Measurements from ENCODE around the gene TBL1X. TPM values are rescaled to one million over a fixed set of nuclear protein-coding genes. Genes with fewer than 3 reads are reported as not detected.

The TBL1X gene
- total RNA-seq, 1 experiment from 2014 or later: 14.6 TPM

DNA sequence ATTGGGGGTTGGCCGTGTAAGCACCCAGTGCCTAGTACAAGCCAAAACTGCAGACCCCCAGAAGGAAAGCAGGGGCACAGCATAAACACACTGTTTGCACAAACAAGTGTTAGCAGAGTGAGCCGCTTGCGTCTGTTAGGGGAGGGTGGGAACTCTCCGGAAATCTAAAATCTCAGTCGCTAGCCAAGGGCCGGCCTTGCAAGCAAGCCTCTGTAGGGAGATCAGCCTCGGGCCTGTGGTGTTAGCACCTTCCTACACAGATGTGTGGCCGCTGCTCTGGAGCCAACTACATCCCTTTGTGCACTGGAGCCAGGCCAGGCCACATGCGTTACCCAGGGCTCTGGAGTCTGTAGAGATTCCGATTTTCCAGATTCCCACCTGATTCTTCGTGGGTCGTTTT is 233.7 kb downstream of the TBL1X start:
- TF ChIP-seq TCF7L2 (IDR thresholded peaks at IDR 0.05; ENCODE audit: low read depth, low read length): no peak
- TF ChIP-seq, protein P1, sequence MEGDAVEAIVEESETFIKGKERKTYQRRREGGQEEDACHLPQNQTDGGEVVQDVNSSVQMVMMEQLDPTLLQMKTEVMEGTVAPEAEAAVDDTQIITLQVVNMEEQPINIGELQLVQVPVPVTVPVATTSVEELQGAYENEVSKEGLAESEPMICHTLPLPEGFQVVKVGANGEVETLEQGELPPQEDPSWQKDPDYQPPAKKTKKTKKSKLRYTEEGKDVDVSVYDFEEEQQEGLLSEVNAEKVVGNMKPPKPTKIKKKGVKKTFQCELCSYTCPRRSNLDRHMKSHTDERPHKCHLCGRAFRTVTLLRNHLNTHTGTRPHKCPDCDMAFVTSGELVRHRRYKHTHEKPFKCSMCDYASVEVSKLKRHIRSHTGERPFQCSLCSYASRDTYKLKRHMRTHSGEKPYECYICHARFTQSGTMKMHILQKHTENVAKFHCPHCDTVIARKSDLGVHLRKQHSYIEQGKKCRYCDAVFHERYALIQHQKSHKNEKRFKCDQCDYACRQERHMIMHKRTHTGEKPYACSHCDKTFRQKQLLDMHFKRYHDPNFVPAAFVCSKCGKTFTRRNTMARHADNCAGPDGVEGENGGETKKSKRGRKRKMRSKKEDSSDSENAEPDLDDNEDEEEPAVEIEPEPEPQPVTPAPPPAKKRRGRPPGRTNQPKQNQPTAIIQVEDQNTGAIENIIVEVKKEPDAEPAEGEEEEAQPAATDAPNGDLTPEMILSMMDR (IDR thresholded peaks at IDR 0.05): no peak
- TF ChIP-seq, protein P2, sequence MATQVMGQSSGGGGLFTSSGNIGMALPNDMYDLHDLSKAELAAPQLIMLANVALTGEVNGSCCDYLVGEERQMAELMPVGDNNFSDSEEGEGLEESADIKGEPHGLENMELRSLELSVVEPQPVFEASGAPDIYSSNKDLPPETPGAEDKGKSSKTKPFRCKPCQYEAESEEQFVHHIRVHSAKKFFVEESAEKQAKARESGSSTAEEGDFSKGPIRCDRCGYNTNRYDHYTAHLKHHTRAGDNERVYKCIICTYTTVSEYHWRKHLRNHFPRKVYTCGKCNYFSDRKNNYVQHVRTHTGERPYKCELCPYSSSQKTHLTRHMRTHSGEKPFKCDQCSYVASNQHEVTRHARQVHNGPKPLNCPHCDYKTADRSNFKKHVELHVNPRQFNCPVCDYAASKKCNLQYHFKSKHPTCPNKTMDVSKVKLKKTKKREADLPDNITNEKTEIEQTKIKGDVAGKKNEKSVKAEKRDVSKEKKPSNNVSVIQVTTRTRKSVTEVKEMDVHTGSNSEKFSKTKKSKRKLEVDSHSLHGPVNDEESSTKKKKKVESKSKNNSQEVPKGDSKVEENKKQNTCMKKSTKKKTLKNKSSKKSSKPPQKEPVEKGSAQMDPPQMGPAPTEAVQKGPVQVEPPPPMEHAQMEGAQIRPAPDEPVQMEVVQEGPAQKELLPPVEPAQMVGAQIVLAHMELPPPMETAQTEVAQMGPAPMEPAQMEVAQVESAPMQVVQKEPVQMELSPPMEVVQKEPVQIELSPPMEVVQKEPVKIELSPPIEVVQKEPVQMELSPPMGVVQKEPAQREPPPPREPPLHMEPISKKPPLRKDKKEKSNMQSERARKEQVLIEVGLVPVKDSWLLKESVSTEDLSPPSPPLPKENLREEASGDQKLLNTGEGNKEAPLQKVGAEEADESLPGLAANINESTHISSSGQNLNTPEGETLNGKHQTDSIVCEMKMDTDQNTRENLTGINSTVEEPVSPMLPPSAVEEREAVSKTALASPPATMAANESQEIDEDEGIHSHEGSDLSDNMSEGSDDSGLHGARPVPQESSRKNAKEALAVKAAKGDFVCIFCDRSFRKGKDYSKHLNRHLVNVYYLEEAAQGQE (IDR thresholded peaks at IDR 0.05; ENCODE audit: insufficient read depth in 1 of 2, low read depth in 2 of 2, low read length in 1 of 2): no peak
- no peak for TF ChIP-seq POLR2AphosphoS5 (IDR thresholded peaks at IDR 0.05; ENCODE audit: low read depth, low read length)
- POLR2A ChIA-PET: no interaction called here
- no peaks in the 10 kb centered on the region for H3K4me1 ChIP-seq (ENCODE audit: control insufficient read depth, insufficient read depth, low read length)
- no peaks in the 10 kb centered on the region for H3K36me3 ChIP-seq (ENCODE audit: control insufficient read depth, insufficient read depth, low read length)
- DNase-seq (ENCODE audit: low read depth, low spot score): no peak
- H3K27me3 ChIP-seq (ENCODE audit: control insufficient read depth, insufficient read depth, low read length): no peaks in the 10 kb centered on the region
- in situ Hi-C loops (cut with HindIII; ENCODE audit: low pct_unique_long_range_greater_than_20kb, low sequenced_read_pairs): no loop called here
- H3K4me3 ChIP-seq (ENCODE audit: low read depth in 2 of 2, low read length in 2 of 2): no peak overlapping the region
- no peaks in the 10 kb centered on the region for H3K9me3 ChIP-seq (ENCODE audit: control insufficient read depth, insufficient read depth, low read depth, low read length)
- ATAC-seq: no peak
- no peak overlapping the region for H3K27ac ChIP-seq (ENCODE audit: low read length)
- no TSS peak for BruUV-seq (replicated peaks)
- CTCF ChIA-PET: no interaction called here
- intact Hi-C loops (cut with micrococcal nuclease; ENCODE audit: unreplicated experiment): no loop called here

DNA sequence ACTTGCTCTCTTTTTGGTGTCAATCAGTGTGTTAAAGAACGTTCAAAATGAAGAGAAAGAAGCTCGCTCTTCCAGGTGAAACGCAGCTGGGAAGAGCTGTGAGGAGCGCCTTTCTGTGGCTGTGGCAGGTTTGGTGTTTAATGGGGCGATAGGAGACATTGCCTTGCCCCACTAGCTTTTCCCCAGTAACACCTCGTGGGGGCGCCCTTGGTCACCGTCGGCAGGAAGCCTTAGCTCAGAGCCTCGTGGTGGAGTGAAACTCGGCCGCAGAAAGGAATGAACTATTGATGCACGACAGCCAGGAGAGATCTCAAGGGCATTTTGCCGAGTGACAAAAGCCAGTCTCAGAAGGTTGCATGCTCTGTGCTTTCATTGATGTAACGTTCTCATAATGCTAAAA is 235.7 kb downstream of the TBL1X start:
- intact Hi-C loops (cut with micrococcal nuclease; ENCODE audit: unreplicated experiment) (no loop called here), in situ Hi-C loops (cut with HindIII; ENCODE audit: low pct_unique_long_range_greater_than_20kb, low sequenced_read_pairs) (no loop called here)
- DNase-seq (ENCODE audit: low read depth, low spot score) (no peak), ATAC-seq (no peak)
- POLR2A ChIA-PET: no interaction called here
- no peak overlapping the region for H3K4me3 ChIP-seq (ENCODE audit: low read depth in 2 of 2, low read length in 2 of 2)
- no peaks in the 10 kb centered on the region for H3K36me3 ChIP-seq (ENCODE audit: control insufficient read depth, insufficient read depth, low read length)
- no TSS peak for BruUV-seq (replicated peaks)
- no peak overlapping the region for H3K27ac ChIP-seq (ENCODE audit: low read length)
- H3K4me1 ChIP-seq (ENCODE audit: control insufficient read depth, insufficient read depth, low read length): no peaks in the 10 kb centered on the region
- TF ChIP-seq TCF7L2 (IDR thresholded peaks at IDR 0.05; ENCODE audit: low read depth, low read length) (no peak), POLR2AphosphoS5 (IDR thresholded peaks at IDR 0.05; ENCODE audit: low read depth, low read length) (no peak), SIN3A (IDR thresholded peaks at IDR 0.05; ENCODE audit: borderline replicate concordance, insufficient read depth, low read depth, low read length) (no peak)
- TF ChIP-seq, protein P1 (IDR thresholded peaks at IDR 0.05): no peak
- TF ChIP-seq, protein P2 (IDR thresholded peaks at IDR 0.05; ENCODE audit: insufficient read depth in 1 of 2, low read depth in 2 of 2, low read length in 1 of 2): no peak
- CTCF ChIA-PET: no interaction called here
- no peaks in the 10 kb centered on the region for H3K27me3 ChIP-seq (ENCODE audit: control insufficient read depth, insufficient read depth, low read length)
- H3K9me3 ChIP-seq (ENCODE audit: control insufficient read depth, insufficient read depth, low read depth, low read length): no peaks in the 10 kb centered on the region
